ENCODE data around the gene RNLS. TPM values are rescaled to one million over a fixed set of nuclear protein-coding genes. Genes with fewer than 3 reads are reported as not detected.

The RNLS gene
- total and polyA plus RNA-seq, 4 donors = 5.8 to 11.6 (median 7.9) TPM

- no peak overlapping the region for H3K4me3 ChIP-seq
- 93 to 98% methylated on average over 2 of the region's 2 CpGs for WGBS, 2 donors
- no peak for ATAC-seq (ENCODE audit: insufficient read depth, low FRiP score)
- DNase-seq = peak in 1 of 3 donors; percentile 59
- H3K27ac ChIP-seq (ENCODE audit: low read depth in 1 of 2, low read length in 1 of 2) = no peak overlapping the region
- H3K9me3 ChIP-seq (ENCODE audit: control insufficient read depth in 4 of 4, insufficient read depth in 3 of 4, low read length in 3 of 4) = no peaks in the 10 kb centered on the region
- H3K9ac ChIP-seq (ENCODE audit: insufficient read depth in 1 of 2, low read length in 2 of 2) = no peak overlapping the region
- no peaks in the 10 kb centered on the region for H3K36me3 ChIP-seq (ENCODE audit: control insufficient read depth in 4 of 4, insufficient read depth in 4 of 4, low read length in 4 of 4)
- TF ChIP-seq CTCF (IDR thresholded peaks at IDR 0.05; ENCODE audit: control extremely low read depth, extremely low read depth) = no peak
- no peaks in the 10 kb centered on the region for H3K27me3 ChIP-seq (ENCODE audit: control insufficient read depth in 3 of 3, insufficient read depth in 3 of 3, low read length in 2 of 3)
- H3K4me1 ChIP-seq (ENCODE audit: control insufficient read depth in 5 of 5, insufficient read depth in 5 of 5, low read length in 5 of 5) = peaks cover 0 to 25% (median 11%) of the 10 kb centered on the region in 5 donors
Measured at GRCh38 chr10:88236121-88236743, 346.9 kb downstream of the RNLS start.

GRCh38 chr10:88234297-88234696 lies 348.8 kb downstream of the RNLS start:
- Histone ChIP-seq H3K36me3 (ENCODE audit: control insufficient read depth in 4 of 4, insufficient read depth in 4 of 4, low read length in 4 of 4) (no peaks in the 10 kb centered on the region), H3K4me3 (no peak overlapping the region), H3K27ac (ENCODE audit: low read depth in 1 of 2, low read length in 1 of 2) (no peak overlapping the region), H3K27me3 (ENCODE audit: control insufficient read depth in 3 of 3, insufficient read depth in 3 of 3, low read length in 2 of 3) (no peaks in the 10 kb centered on the region), H3K4me1 (ENCODE audit: control insufficient read depth in 5 of 5, insufficient read depth in 5 of 5, low read length in 5 of 5) (peaks cover 0 to 25% (median 11%) of the 10 kb centered on the region in 5 donors), H3K9ac (ENCODE audit: insufficient read depth in 1 of 2, low read length in 2 of 2) (no peak overlapping the region), H3K9me3 (ENCODE audit: control insufficient read depth in 4 of 4, insufficient read depth in 3 of 4, low read length in 3 of 4) (no peaks in the 10 kb centered on the region)
- no peak for TF ChIP-seq CTCF (IDR thresholded peaks at IDR 0.05; ENCODE audit: control extremely low read depth, extremely low read depth)
- ATAC-seq (ENCODE audit: insufficient read depth, low FRiP score) = no peak
- DNase-seq = no peak
- 75 to 79% methylated on average over 4 of the region's 4 CpGs for WGBS, 2 donors

- Histone ChIP-seq H3K4me3 (no peak overlapping the region), H3K9ac (ENCODE audit: insufficient read depth in 1 of 2, low read length in 2 of 2) (no peak overlapping the region), H3K36me3 (ENCODE audit: control insufficient read depth in 4 of 4, insufficient read depth in 4 of 4, low read length in 4 of 4) (no peaks in the 10 kb centered on the region), H3K9me3 (ENCODE audit: control insufficient read depth in 4 of 4, insufficient read depth in 3 of 4, low read length in 3 of 4) (no peaks in the 10 kb centered on the region), H3K27ac (ENCODE audit: low read depth in 1 of 2, low read length in 1 of 2) (no peak overlapping the region), H3K4me1 (ENCODE audit: control insufficient read depth in 5 of 5, insufficient read depth in 5 of 5, low read length in 5 of 5) (peaks cover 0 to 21% (median 6%) of the 10 kb centered on the region in 5 donors), H3K27me3 (ENCODE audit: control insufficient read depth in 3 of 3, insufficient read depth in 3 of 3, low read length in 2 of 3) (no peaks in the 10 kb centered on the region)
- WGBS, 2 donors = 68 to 72% methylated on average over 6 of the region's 6 CpGs
- ATAC-seq (ENCODE audit: insufficient read depth, low FRiP score) (no peak), DNase-seq (no peak)
- TF ChIP-seq CTCF (IDR thresholded peaks at IDR 0.05; ENCODE audit: control extremely low read depth, extremely low read depth) = no peak
Measured at GRCh38 chr10:88233870-88234269, 349.2 kb downstream of the RNLS start.

Measured in lung (tissue), 12 donors.